Left lung (tissue), 10 donors: ENCODE measurements around the gene RAPGEF2. TPM values are rescaled to one million over a fixed set of nuclear protein-coding genes. Genes with fewer than 3 reads are reported as not detected.

ENCODE experiments used
- ATAC-seq: fragments of 200-7000 bp; cut with Tn5 transposase; one replicate; pipeline ENCODE4 v1.9.1; 2020; ENCODE audit warnings: moderate library complexity
- DNase-seq, 4 donors: peaks; one replicate each; pipeline ENCODE4 v3.0.0-alpha.2; 2013 to 2020
- H3K27ac ChIP-seq, 2 donors: fragments of 200-600 bp; sonication (generic) in 1 of 2; one replicate each; pipeline versions ENCODE4 v1.5.0 to v1.8.0; 2020 to 2021
- H3K27me3 ChIP-seq, 2 donors: fragments of 200-600 bp; sonication (generic) in 1 of 2; one replicate each; pipeline versions ENCODE4 v1.5.0 to v1.8.0; 2020 to 2021
- H3K36me3 ChIP-seq, 2 donors: fragments of 200-600 bp; sonication (generic) in 1 of 2; one replicate each; pipeline versions ENCODE4 v1.5.0 to v1.8.0; 2020 to 2021
- H3K4me1 ChIP-seq, 2 donors: fragments of 200-600 bp; one replicate each; pipeline ENCODE4 v1.8.0; 2021
- H3K4me3 ChIP-seq, 2 donors: fragments of 200-600 bp; sonication (generic) in 1 of 2; one replicate each; pipeline versions ENCODE4 v1.5.0 to v1.8.0; 2020 to 2021; ENCODE audit warnings: mild to moderate bottlenecking in 1 of 2
- H3K9me3 ChIP-seq, 2 donors: fragments of 200-600 bp; sonication (generic) in 1 of 2; one replicate each; pipeline versions ENCODE4 v1.5.0 to v1.8.0; 2020 to 2021
- CTCF ChIP-seq, 2 donors: fragments of 200-600 bp; sonication (generic) in 1 of 2; IDR thresholded peaks; one replicate each; pipeline versions ENCODE4 v1.5.0 to v1.8.0; 2021; ENCODE audit warnings: antibody characterized with exemption in 2 of 2
- intact Hi-C, 2 donors: fragments of 100-400 bp; cut with DNase I; formaldehyde crosslinking; loops; one replicate each; pipeline versions ENCODE4 v1.11.2 to v1.14.2; 2022
- polyA plus RNA-seq, 6 donors: library from polyadenylated mRNA; unstranded; fragments of 120-200 nt; gene quantifications; one replicate each; pipeline ENCODE4 v1.2.1, GENCODE V29; 2013; ENCODE audit not compliant: insufficient read length in 6 of 6
- total RNA-seq, 2 donors: library from RNA; stranded (reverse); fragmentation: NEBNext Ultra II Directional; extraction: Animal tissue kit (Norgen Biotek cat#: 25700); gene quantifications; one replicate each; pipeline ENCODE4 v1.2.1, GENCODE V29; 2021
- donor health status: DM: no; HTN: yes; CAD: no.
- donor health status: DM: no; HTN: no; CAD: no.

The RAPGEF2 gene
- total and polyA plus RNA-seq, 8 donors = 39.9 to 52.0 (median 45.4) TPM

- Histone ChIP-seq H3K27ac (no peak overlapping the region), H3K36me3 (peaks cover 0 to 26% of the 10 kb centered on the region in 2 donors), H3K4me1 (no peaks in the 10 kb centered on the region), H3K9me3 (no peaks in the 10 kb centered on the region), H3K27me3 (no peaks in the 10 kb centered on the region), H3K4me3 (no peak overlapping the region)
- DNase-seq (no peak), ATAC-seq (no peak)
- no peak for TF ChIP-seq CTCF (IDR thresholded peaks at IDR 0.05)
- intact Hi-C loops = no loop called here
These were observed 214.3 kb downstream of the RAPGEF2 start for GRCh38 chr4:159317203-159317602.

GRCh38 chr4:159319027-159319426, 216.1 kb downstream of the RAPGEF2 start:
- Histone ChIP-seq H3K9me3 (no peaks in the 10 kb centered on the region), H3K36me3 (peaks cover 0 to 45% of the 10 kb centered on the region in 2 donors), H3K4me3 (no peak overlapping the region), H3K4me1 (no peaks in the 10 kb centered on the region), H3K27me3 (no peaks in the 10 kb centered on the region), H3K27ac (no peak overlapping the region)
- ATAC-seq = no peak
- no peak for TF ChIP-seq CTCF (IDR thresholded peaks at IDR 0.05)
- DNase-seq = no peak
- intact Hi-C loops = no loop called here

DNA sequence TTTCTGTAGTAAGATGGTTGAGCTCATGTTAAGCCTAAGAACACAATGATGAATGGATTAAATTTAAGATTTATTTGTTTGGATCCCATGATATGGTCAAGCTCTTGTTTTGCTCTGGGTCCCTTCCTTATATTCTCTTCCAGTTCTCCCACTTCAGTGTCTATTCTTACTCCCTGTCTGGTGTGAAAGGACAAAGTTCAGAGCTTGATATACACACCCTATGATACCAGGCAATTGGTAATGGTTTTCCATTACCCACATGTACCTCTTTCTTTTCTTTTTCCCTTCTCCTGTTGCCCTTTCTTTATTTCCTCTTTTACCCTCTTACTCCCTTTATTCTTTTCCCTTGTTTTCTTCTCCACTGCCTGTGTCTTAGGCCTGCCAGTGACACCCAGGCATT, 223.6 kb downstream of the RAPGEF2 start:
- peaks cover 0 to 42% of the 10 kb centered on the region in 2 donors for H3K36me3 ChIP-seq

DNA sequence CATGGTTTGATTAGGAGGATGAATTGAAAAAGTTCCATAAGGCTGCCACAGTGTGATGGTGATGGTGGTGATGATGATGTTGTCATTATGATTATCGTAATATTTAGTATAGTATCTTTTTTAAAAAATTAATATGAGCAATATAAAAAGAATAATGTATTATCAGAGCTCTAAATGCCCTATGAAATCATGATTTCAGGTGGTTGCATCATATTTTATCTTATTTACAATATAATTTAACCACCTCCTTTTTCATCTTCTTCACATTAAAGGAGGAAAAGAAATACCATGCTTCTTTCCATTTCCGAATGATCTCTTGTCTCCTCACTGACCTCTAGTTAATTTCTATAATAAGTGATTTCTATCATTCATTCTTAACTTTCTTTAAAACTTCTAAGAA, 225.9 kb downstream of the RAPGEF2 start:
- H3K27me3 ChIP-seq = no peaks in the 10 kb centered on the region
- intact Hi-C loops = no loop called here
- ATAC-seq = no peak
- DNase-seq = no peak
- H3K27ac ChIP-seq = no peak overlapping the region
- H3K9me3 ChIP-seq = no peaks in the 10 kb centered on the region
- no peak overlapping the region for H3K4me3 ChIP-seq
- peaks cover 0 to 45% of the 10 kb centered on the region in 2 donors for H3K36me3 ChIP-seq
- no peak for TF ChIP-seq CTCF (IDR thresholded peaks at IDR 0.05)
- no peaks in the 10 kb centered on the region for H3K4me1 ChIP-seq

More for the DNA sequence above, 223.6 kb downstream of the RAPGEF2 start:
- DNase-seq (no peak), ATAC-seq (no peak)
- Histone ChIP-seq H3K4me3 (no peak overlapping the region), H3K27ac (no peak overlapping the region), H3K27me3 (no peaks in the 10 kb centered on the region), H3K4me1 (no peaks in the 10 kb centered on the region), H3K9me3 (no peaks in the 10 kb centered on the region)
- TF ChIP-seq CTCF (IDR thresholded peaks at IDR 0.05) = no peak
- intact Hi-C loops = no loop called here

GRCh38 chr4:159334461-159334860, 231.6 kb downstream of the RAPGEF2 start:
- Histone ChIP-seq H3K4me1 (no peaks in the 10 kb centered on the region), H3K27ac (no peak overlapping the region), H3K27me3 (no peaks in the 10 kb centered on the region), H3K9me3 (no peaks in the 10 kb centered on the region), H3K36me3 (peaks cover 0 to 61% of the 10 kb centered on the region in 2 donors), H3K4me3 (no peak overlapping the region)
- intact Hi-C loops = no loop called here
- no peak for DNase-seq
- TF ChIP-seq CTCF (IDR thresholded peaks at IDR 0.05) = no peak
- ATAC-seq = no peak
